Caco-2 (cell line): ENCODE measurements around the gene PPP2R3A. TPM values are rescaled to one million over a fixed set of nuclear protein-coding genes. Genes with fewer than 3 reads are reported as not detected.

Source experiments
- BruUV-seq: library from RNA; stranded (reverse); fragments of 400-500 nt; replicated peaks from 2 replicates; lab custom pipeline; 2021; lab: Mats Ljungman, UMichigan
- CTCF ChIA-PET: fragments of 300-600 bp; sonication (Branson Sonifier 250); formaldehyde crosslinking; loops from one replicate; lab custom pipeline; 2022; ENCODE audit warnings: antibody characterized with exemption; lab: Charles Lee
- POLR2A ChIA-PET: fragments of 300-600 bp; sonication (Branson Sonifier 250); formaldehyde crosslinking; loops from one replicate; lab custom pipeline; 2022; ENCODE audit warnings: antibody characterized with exemption; lab: Charles Lee
- DNase-seq, 2 experiments: peaks; one replicate each; pipeline versions ENCODE4 v3.0.0 to v3.0.0-alpha.2; 2020 to 2022
- H3K27me3 ChIP-seq: replicated peaks from 2 replicates; pipeline ENCODE4 v1.6.0; 2011; ENCODE audit warnings: low read length; ENCODE audit not compliant: control insufficient read depth, insufficient read depth
- H3K36me3 ChIP-seq: 2 replicates; pipeline ENCODE4 v1.5.1; 2011; ENCODE audit warnings: low read length; ENCODE audit not compliant: control insufficient read depth, insufficient read depth
- H3K4me1 ChIP-seq: fragments of 250-450 bp; sonication (Bioruptor Pico); 2 replicates; pipeline ENCODE4 v1.5.1; 2020; ENCODE audit warnings: mild to moderate bottlenecking
- H3K4me3 ChIP-seq: 2 replicates; pipeline ENCODE4 v1.5.1; 2011; ENCODE audit warnings: low read depth, mild to moderate bottlenecking, control low read depth, low read length
- H3K9me3 ChIP-seq: fragments of 250-450 bp; sonication (Bioruptor Pico); 2 replicates; pipeline ENCODE4 v1.5.1; 2020; ENCODE audit warnings: mild to moderate bottlenecking, moderate library complexity
- H3K27ac Mint-ChIP-seq: one replicate; pipeline ENCODE4 v1.8.0; 2022; ENCODE audit warnings: mixed read lengths; ENCODE audit not compliant: unreplicated experiment
- H3K27me3 Mint-ChIP-seq: one replicate; pipeline ENCODE4 v1.8.0; 2022; ENCODE audit warnings: mixed read lengths; ENCODE audit not compliant: insufficient read depth, unreplicated experiment
- H3K36me3 Mint-ChIP-seq: one replicate; pipeline ENCODE4 v1.8.0; 2022; ENCODE audit warnings: mild to moderate bottlenecking, mixed read lengths; ENCODE audit not compliant: insufficient read depth, unreplicated experiment
- H3K4me1 Mint-ChIP-seq: one replicate; pipeline ENCODE4 v1.8.0; 2022; ENCODE audit warnings: low read depth, mixed read lengths; ENCODE audit not compliant: unreplicated experiment
- H3K4me3 Mint-ChIP-seq: one replicate; pipeline ENCODE4 v1.8.0; 2022; ENCODE audit warnings: mild to moderate bottlenecking, moderate library complexity, mixed read lengths; ENCODE audit not compliant: unreplicated experiment
- H3K9me3 Mint-ChIP-seq: one replicate; pipeline ENCODE4 v1.8.0; 2022; ENCODE audit warnings: mixed read lengths; ENCODE audit not compliant: unreplicated experiment
- CTCF ChIP-seq, 2 experiments: fragments of 200-600 bp in 1 of 2; IDR thresholded peaks; 1 replicate in 1 of 2; 2 replicates in 1 of 2; pipeline versions ENCODE4 v1.5.1 to v1.8.0; 2011 to 2022; ENCODE audit warnings: antibody characterized with exemption in 1 of 2, control low read depth in 1 of 2, inconsistent platforms in 1 of 2, low read depth in 1 of 2, low read length in 1 of 2, mild to moderate bottlenecking in 1 of 2, moderate library complexity in 1 of 2; ENCODE audit not compliant: insufficient read depth in 1 of 2, severe bottlenecking in 1 of 2, unreplicated experiment in 1 of 2
- intact Hi-C: fragments of 100-400 bp; cut with micrococcal nuclease; formaldehyde crosslinking; loops from one replicate; pipeline ENCODE4 v1.10.0; 2022; ENCODE audit not compliant: unreplicated experiment
- total RNA-seq: library from RNA; stranded (reverse); gene quantifications from 2 replicates; pipeline ENCODE4 v1.2.3, GENCODE V29; 2022

PPP2R3A gene
- total RNA-seq, 1 experiment from 2014 or later = 9.5 TPM

DNA sequence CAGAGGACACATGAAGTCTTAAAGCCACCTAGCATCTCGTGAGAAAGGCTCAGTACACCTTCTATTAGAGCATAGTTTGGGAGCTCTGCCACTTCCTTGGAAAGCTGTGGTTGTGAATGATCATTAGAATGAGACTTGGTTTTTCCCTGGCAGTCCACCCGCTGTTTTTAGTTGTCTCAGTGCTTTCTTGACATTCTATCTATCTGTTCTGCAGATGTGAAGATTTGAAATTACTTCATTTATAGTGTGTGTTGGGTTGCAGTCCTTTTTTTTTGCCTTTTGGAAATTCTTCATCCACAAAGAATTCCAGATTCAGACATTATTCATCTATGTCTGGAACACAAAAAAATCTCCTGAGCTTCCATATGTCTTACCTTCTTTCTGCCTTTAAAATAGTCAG, 23.7 kb downstream of the PPP2R3A start:
- peaks cover 6% of the 10 kb centered on the region for H3K36me3 Mint-ChIP-seq
- BruUV-seq = no TSS peak
- Histone ChIP-seq H3K27me3 (no peaks in the 10 kb centered on the region), H3K4me3 (no peak overlapping the region), H3K9me3 (no peaks in the 10 kb centered on the region; the same call in 1 of the 2 replicates), H3K36me3 (no peaks in the 10 kb centered on the region), H3K4me1 (peaks cover 22% of the 10 kb centered on the region)
- no peak overlapping the region for H3K27ac Mint-ChIP-seq
- intact Hi-C loops = no loop called here
- CTCF ChIA-PET = no interaction called here
- no peak for DNase-seq
- POLR2A ChIA-PET = no interaction called here
- no peak overlapping the region for H3K4me3 Mint-ChIP-seq
- H3K27me3 Mint-ChIP-seq = no peaks in the 10 kb centered on the region
- TF ChIP-seq CTCF (IDR thresholded peaks at IDR 0.05; ENCODE audit: insufficient read depth in 1 of 2, low read depth in 1 of 2, low read length in 1 of 2, severe bottlenecking in 1 of 2, unreplicated experiment in 1 of 2) = no peak
- peaks cover 14% of the 10 kb centered on the region for H3K4me1 Mint-ChIP-seq
- H3K9me3 Mint-ChIP-seq = no peaks in the 10 kb centered on the region

DNA sequence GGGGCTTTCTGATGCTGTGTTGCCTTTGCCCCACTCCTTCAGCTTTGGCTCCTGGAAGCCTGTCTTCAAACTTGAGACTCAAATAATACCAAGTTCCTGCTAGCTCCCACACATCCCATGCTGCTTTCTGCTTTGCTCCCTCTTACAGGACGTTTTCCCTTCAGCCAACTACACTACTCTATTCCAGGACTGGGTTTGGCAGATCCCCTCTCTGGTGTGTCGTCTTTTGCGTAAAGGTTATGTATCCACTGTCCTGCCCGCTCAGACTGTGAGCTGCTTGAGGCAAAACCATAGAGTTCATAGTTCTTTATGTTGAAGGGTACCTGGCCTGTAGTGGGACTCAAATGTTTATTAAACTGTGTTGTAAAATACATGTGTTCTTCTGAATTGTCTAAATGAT, 25.4 kb downstream of the PPP2R3A start:
- no peak overlapping the region for H3K27ac Mint-ChIP-seq
- no peaks in the 10 kb centered on the region for H3K36me3 ChIP-seq
- intact Hi-C loops = no loop called here
- peaks cover 19% of the 10 kb centered on the region for H3K4me1 Mint-ChIP-seq
- H3K36me3 Mint-ChIP-seq = peaks cover 6% of the 10 kb centered on the region
- no peak for TF ChIP-seq CTCF (IDR thresholded peaks at IDR 0.05; ENCODE audit: insufficient read depth in 1 of 2, low read depth in 1 of 2, low read length in 1 of 2, severe bottlenecking in 1 of 2, unreplicated experiment in 1 of 2)
- CTCF ChIA-PET = no interaction called here
- peaks cover 39% of the 10 kb centered on the region for H3K4me1 ChIP-seq
- no peak for DNase-seq
- no peaks in the 10 kb centered on the region for H3K27me3 Mint-ChIP-seq
- H3K27me3 ChIP-seq = no peaks in the 10 kb centered on the region
- no peaks in the 10 kb centered on the region for H3K9me3 Mint-ChIP-seq
- H3K4me3 Mint-ChIP-seq = no peak overlapping the region
- no peak overlapping the region for H3K4me3 ChIP-seq
- POLR2A ChIA-PET = no interaction called here
- BruUV-seq = no TSS peak
- H3K9me3 ChIP-seq = no peaks in the 10 kb centered on the region; the same call in 1 of the 2 replicates

- intact Hi-C loops = no loop called here
- ChIA-PET CTCF (no interaction called here), POLR2A (no interaction called here)
- no peak overlapping the region for H3K4me3 Mint-ChIP-seq
- no peak overlapping the region for H3K27ac Mint-ChIP-seq
- H3K9me3 Mint-ChIP-seq = no peaks in the 10 kb centered on the region
- H3K36me3 Mint-ChIP-seq = peaks cover 6% of the 10 kb centered on the region
- H3K4me1 Mint-ChIP-seq = peaks cover 19% of the 10 kb centered on the region
- H3K27me3 Mint-ChIP-seq = no peaks in the 10 kb centered on the region
- BruUV-seq = no TSS peak
- Histone ChIP-seq H3K27me3 (no peaks in the 10 kb centered on the region), H3K9me3 (no peaks in the 10 kb centered on the region; the same call in 1 of the 2 replicates), H3K4me1 (peaks cover 46% of the 10 kb centered on the region), H3K4me3 (no peak overlapping the region), H3K36me3 (no peaks in the 10 kb centered on the region)
- no peak for TF ChIP-seq CTCF (IDR thresholded peaks at IDR 0.05; ENCODE audit: insufficient read depth in 1 of 2, low read depth in 1 of 2, low read length in 1 of 2, severe bottlenecking in 1 of 2, unreplicated experiment in 1 of 2)
- DNase-seq = no peak
These were observed 26.1 kb downstream of the PPP2R3A start for GRCh38 chr3:135991621-135992020.
